Measurements from ENCODE around the gene RBMS1. TPM values are rescaled to one million over a fixed set of nuclear protein-coding genes. Genes with fewer than 3 reads are reported as not detected.
A peak's percentile ranks its signal among the peaks of the same experiment; 100 is the strongest.

The RBMS1 gene
- total RNA-seq, 1 experiment from 2014 or later = 77.5 TPM

DNA sequence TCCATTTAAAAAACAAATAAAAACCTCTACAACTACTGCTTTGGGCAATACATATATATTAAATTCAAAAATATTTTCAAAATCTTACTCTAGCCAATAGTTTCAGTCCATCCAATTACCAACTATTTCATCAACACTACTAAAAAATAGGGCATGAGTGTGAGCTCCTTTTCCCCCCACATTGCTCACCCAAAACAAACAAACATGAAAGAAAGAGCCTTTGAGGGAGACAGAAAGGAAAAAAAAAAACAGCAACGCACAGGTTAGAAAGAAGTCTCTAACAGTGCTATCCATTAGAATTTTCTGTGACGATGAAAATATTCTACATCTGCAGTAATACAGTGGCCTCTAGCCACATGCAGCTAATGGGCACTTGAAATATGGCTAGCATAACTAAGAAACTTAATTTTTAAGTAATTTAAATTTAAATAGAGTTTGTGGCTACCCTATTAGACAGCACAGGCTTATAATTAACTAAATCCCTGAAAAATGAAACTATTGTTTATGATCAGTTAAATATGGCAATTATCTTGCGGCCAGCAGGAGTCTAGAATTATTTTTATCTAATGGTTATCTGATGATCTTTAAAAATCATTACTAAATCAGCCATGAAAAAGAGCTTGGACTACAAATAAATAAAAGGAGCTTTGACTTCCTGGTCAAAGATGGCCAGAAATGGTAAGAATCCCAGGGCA is 59.2 kb downstream of the RBMS1 start:
- Histone ChIP-seq H3K27me3 (ENCODE audit: insufficient read depth, low read length) (no peaks in the 10 kb centered on the region), H4K20me1 (ENCODE audit: control insufficient read depth, insufficient read depth, insufficient read length) (no peaks in the 10 kb centered on the region), H4K8ac (replicated peaks; ENCODE audit: insufficient read length, low read depth, low read length) (no peak overlapping the region), H3K23ac (ENCODE audit: insufficient read length, low read depth, low read length) (no peak overlapping the region), H3K18ac (ENCODE audit: insufficient read length, low read depth, low read length) (no peak overlapping the region), H3K79me1 (ENCODE audit: insufficient read depth, low read depth, low read length, poor library complexity, severe bottlenecking) (no peaks in the 10 kb centered on the region), H2AFZ (ENCODE audit: low read length) (no peak overlapping the region), H2BK120ac (ENCODE audit: low read depth, low read length, poor library complexity, severe bottlenecking) (no peak overlapping the region), H2BK5ac (ENCODE audit: insufficient read length, low read length) (no peak overlapping the region), H3K27ac (ENCODE audit: insufficient read length, low read depth, low read length) (no peak overlapping the region), H3K23me2 (ENCODE audit: insufficient read length, low read depth, low read length, poor library complexity, severe bottlenecking) (no peaks in the 10 kb centered on the region), H4K5ac (ENCODE audit: insufficient read length, low read depth, low read length) (no peak overlapping the region), H3T11ph (ENCODE audit: low read length) (no peak overlapping the region), H3K14ac (ENCODE audit: insufficient read depth, low read length) (no peak overlapping the region), H3K56ac (ENCODE audit: insufficient read length, low read depth, low read length) (no peak overlapping the region), H4K91ac (ENCODE audit: insufficient read length, low read depth, low read length) (no peak overlapping the region), H2BK15ac (ENCODE audit: low read depth, low read length) (no peak overlapping the region), H3K4me1 (ENCODE audit: insufficient read depth, low read length) (no peaks in the 10 kb centered on the region), H3K4ac (ENCODE audit: low read depth, low read length) (no peak overlapping the region), H2BK12ac (ENCODE audit: insufficient read length, low read depth, low read length) (no peak overlapping the region), H3K9ac (ENCODE audit: extremely low read depth, insufficient read length, low read length) (no peak overlapping the region), H3K79me2 (ENCODE audit: insufficient read depth, low read length) (no peaks in the 10 kb centered on the region), H3K9me3 (ENCODE audit: control insufficient read depth, low read depth, low read length) (peaks cover 6% of the 10 kb centered on the region), H3K4me2 (ENCODE audit: insufficient read depth, insufficient read length, low read length) (no peak overlapping the region), H2AK5ac (ENCODE audit: insufficient read length, low read length) (no peak overlapping the region), H2BK20ac (ENCODE audit: low read depth, low read length, poor library complexity, severe bottlenecking) (no peak overlapping the region)
- TF ChIP-seq, protein P1, sequence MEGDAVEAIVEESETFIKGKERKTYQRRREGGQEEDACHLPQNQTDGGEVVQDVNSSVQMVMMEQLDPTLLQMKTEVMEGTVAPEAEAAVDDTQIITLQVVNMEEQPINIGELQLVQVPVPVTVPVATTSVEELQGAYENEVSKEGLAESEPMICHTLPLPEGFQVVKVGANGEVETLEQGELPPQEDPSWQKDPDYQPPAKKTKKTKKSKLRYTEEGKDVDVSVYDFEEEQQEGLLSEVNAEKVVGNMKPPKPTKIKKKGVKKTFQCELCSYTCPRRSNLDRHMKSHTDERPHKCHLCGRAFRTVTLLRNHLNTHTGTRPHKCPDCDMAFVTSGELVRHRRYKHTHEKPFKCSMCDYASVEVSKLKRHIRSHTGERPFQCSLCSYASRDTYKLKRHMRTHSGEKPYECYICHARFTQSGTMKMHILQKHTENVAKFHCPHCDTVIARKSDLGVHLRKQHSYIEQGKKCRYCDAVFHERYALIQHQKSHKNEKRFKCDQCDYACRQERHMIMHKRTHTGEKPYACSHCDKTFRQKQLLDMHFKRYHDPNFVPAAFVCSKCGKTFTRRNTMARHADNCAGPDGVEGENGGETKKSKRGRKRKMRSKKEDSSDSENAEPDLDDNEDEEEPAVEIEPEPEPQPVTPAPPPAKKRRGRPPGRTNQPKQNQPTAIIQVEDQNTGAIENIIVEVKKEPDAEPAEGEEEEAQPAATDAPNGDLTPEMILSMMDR (conservative IDR thresholded peaks at IDR 0.05) = no peak
- Mint-ChIP-seq H3K4me3 (no peak overlapping the region), H3K27me3 (ENCODE audit: low read depth) (no peaks in the 10 kb centered on the region), H3K36me3 (ENCODE audit: insufficient read depth in 1 of 3, low read depth in 3 of 3) (peaks cover 10 to 32% (median 22%) of the 10 kb centered on the region in 3 experiments), H3K9me3 (peaks cover 10 to 17% of the 10 kb centered on the region in 2 experiments), H3K27ac (peak overlapping the region in 1 of 3 experiments; percentile 90; a peak in 3 of 7 replicates), H3K4me1 (peaks cover 3 to 6% of the 10 kb centered on the region in 2 experiments; a peak in 1 of 4 replicates)
- DNase-seq = no peak
- no CpG with 5 or more reads among the region's 3 CpGs for WGBS (ENCODE audit: extremely low coverage, insufficient read length, low lambda C conversion rate)

Measured in H9 (cell line).